Keratinocyte (primary cell): Measurements from ENCODE around the gene SERBP1. TPM values are rescaled to one million over a fixed set of nuclear protein-coding genes. Genes with fewer than 3 reads are reported as not detected.

Experiments
- DNase-seq: peaks from one replicate; pipeline ENCODE4 v3.0.0-alpha.2; 2011; ENCODE audit warnings: low read depth, missing footprints, low spot score
- FAIRE-seq: peaks from 2 replicates; lab custom pipeline; 2011; peaks lifted over from hg19 to GRCh38; lab: Jason Lieb, UNC
- H2AFZ ChIP-seq: 2 replicates; pipeline ENCODE4 v1.6.0; 2012; ENCODE audit warnings: low read length, control low read depth, inconsistent platforms; ENCODE audit not compliant: control insufficient read depth
- H3K27ac ChIP-seq: 2 replicates; pipeline ENCODE4 v1.5.1; 2011; ENCODE audit warnings: low read length; ENCODE audit not compliant: control insufficient read depth, insufficient read depth
- H3K27me3 ChIP-seq: 3 replicates; pipeline ENCODE4 v1.6.0; 2011; ENCODE audit warnings: low read length; ENCODE audit not compliant: control insufficient read depth, insufficient read depth; ENCODE audit errors: extremely low read depth
- H3K36me3 ChIP-seq, 2 experiments: 2 replicates in 1 of 2; 3 replicates in 1 of 2; pipeline ENCODE4 v1.5.1; 2011; ENCODE audit warnings: low read length in 2 of 2, mild to moderate bottlenecking in 1 of 2; ENCODE audit not compliant: control insufficient read depth in 2 of 2, insufficient read depth in 2 of 2; ENCODE audit errors: extremely low read depth in 1 of 2
- H3K4me1 ChIP-seq: 3 replicates; pipeline ENCODE4 v1.5.1; 2011; ENCODE audit warnings: low read length; ENCODE audit not compliant: control insufficient read depth, insufficient read depth; ENCODE audit errors: extremely low read depth
- H3K4me2 ChIP-seq: 3 replicates; pipeline ENCODE4 v1.6.0; 2011; ENCODE audit warnings: low read depth, low read length; ENCODE audit not compliant: control insufficient read depth, insufficient read depth; ENCODE audit errors: extremely low read depth
- H3K4me3 ChIP-seq, 3 experiments: fragments of 200-600 bp in 1 of 3; sonication (generic) in 1 of 3; 2 replicates in 2 of 3; 3 replicates in 1 of 3; pipeline ENCODE4 v1.5.1; 2011 to 2016; ENCODE audit warnings: low read length in 3 of 3, mild to moderate bottlenecking in 3 of 3, control low read depth in 2 of 3, inconsistent platforms in 1 of 3, low read depth in 1 of 3, mixed read lengths in 1 of 3, mixed run types in 1 of 3, moderate library complexity in 1 of 3; ENCODE audit not compliant: control insufficient read depth in 2 of 3, insufficient read depth in 2 of 3; ENCODE audit errors: extremely low read depth in 1 of 3
- H3K79me2 ChIP-seq: 2 replicates; pipeline ENCODE4 v1.6.0; 2012; ENCODE audit warnings: low read length; ENCODE audit not compliant: control insufficient read depth, insufficient read depth
- H3K9ac ChIP-seq: 3 replicates; pipeline ENCODE4 v1.6.0; 2011; ENCODE audit warnings: low read length; ENCODE audit not compliant: control insufficient read depth, insufficient read depth; ENCODE audit errors: extremely low read depth
- H3K9me1 ChIP-seq: 3 replicates; pipeline ENCODE4 v1.6.0; 2011; ENCODE audit warnings: low read length; ENCODE audit not compliant: control insufficient read depth, insufficient read depth; ENCODE audit errors: extremely low read depth
- H3K9me3 ChIP-seq: 2 replicates; pipeline ENCODE4 v1.5.1; 2012; ENCODE audit warnings: low read depth, low read length; ENCODE audit not compliant: control insufficient read depth
- H4K20me1 ChIP-seq: 3 replicates; pipeline ENCODE4 v1.6.0; 2011; ENCODE audit warnings: low read length; ENCODE audit not compliant: control insufficient read depth, insufficient read depth; ENCODE audit errors: extremely low read depth
- CTCF ChIP-seq, 3 experiments: IDR thresholded peaks in 1 of 3; conservative IDR thresholded peaks in 1 of 3; optimal IDR thresholded peaks in 1 of 3; 2 replicates in 2 of 3; 3 replicates in 1 of 3; pipeline versions ENCODE3 to v1.5.1; 2011; ENCODE audit warnings: low read length in 3 of 3, mild to moderate bottlenecking in 3 of 3, moderate library complexity in 2 of 3, control low read depth in 1 of 3, inconsistent platforms in 1 of 3; ENCODE audit not compliant: insufficient read depth in 2 of 3; ENCODE audit errors: extremely low read depth in 1 of 3
- EZH2 ChIP-seq: IDR thresholded peaks from one replicate; pipeline ENCODE4 v1.6.1; 2012; ENCODE audit warnings: inconsistent platforms, mild to moderate bottlenecking, low read length, moderate library complexity
- dilution Hi-C: fragments of 300-500 bp; cut with MboI; formaldehyde crosslinking; loops from one replicate; pipeline ENCODE4 v1.7.0; 2020; ENCODE audit warnings: low sequenced_read_pairs; ENCODE audit not compliant: extremely low pct_ligation_motif_present
- polyA plus RNA-seq, 5 experiments: library from polyadenylated mRNA; depleted of rRNA in 3 of 5; stranded (reverse) in 3 of 5; stranded (forward) in 1 of 5; unstranded in 1 of 5; fragments of >200 nt; gene quantifications; 1 replicate in 1 of 5; 2 replicates in 3 of 5; 3 replicates in 1 of 5; pipeline versions ENCODE4 v1.2.1 to v1.2.3, GENCODE V29; 2011 to 2012; ENCODE audit warnings: missing spikeins in 2 of 5, low read depth in 1 of 5, low replicate concordance in 1 of 5

The SERBP1 gene
- polyA plus RNA-seq, 1 donor (not counting 4 experiments of a cell fraction or from before 2014, with no cell fraction given), result 352 TPM

GRCh38 chr1:67382292-67382691 lies 47.9 kb downstream of the SERBP1 start:
- H2AFZ ChIP-seq, result no peak overlapping the region
- H4K20me1 ChIP-seq, result no peaks in the 10 kb centered on the region
- dilution Hi-C loops, result no loop called here
- DNase-seq (no peak), FAIRE-seq (no peak)
- no peaks in the 10 kb centered on the region for H3K9me1 ChIP-seq
- no peaks in the 10 kb centered on the region for H3K4me1 ChIP-seq
- no peak overlapping the region for H3K9ac ChIP-seq
- no peak overlapping the region for H3K27ac ChIP-seq
- no peak overlapping the region for H3K4me3 ChIP-seq
- H3K27me3 ChIP-seq, result no peaks in the 10 kb centered on the region
- no peaks in the 10 kb centered on the region for H3K36me3 ChIP-seq
- no peaks in the 10 kb centered on the region for H3K9me3 ChIP-seq
- no peaks in the 10 kb centered on the region for H3K79me2 ChIP-seq
- no peak overlapping the region for H3K4me2 ChIP-seq
- TF ChIP-seq CTCF (optimal IDR thresholded peaks at IDR 0.05 in 1 of 3, IDR thresholded peaks at IDR 0.05 in 1 of 3, conservative IDR thresholded peaks at IDR 0.05 in 1 of 3; ENCODE audit: extremely low read depth in 1 of 3, insufficient read depth in 2 of 3, low read length in 3 of 3) (no peak), EZH2 (no peak)

- DNase-seq, result no peak
Observed at GRCh38 chr1:67381154-67381553, 49.0 kb downstream of the SERBP1 start.

More at GRCh38 chr1:67381154-67381553, 49.0 kb downstream of the SERBP1 start:
- H3K9ac ChIP-seq, result no peak overlapping the region
- no peaks in the 10 kb centered on the region for H3K9me1 ChIP-seq
- H3K4me1 ChIP-seq, result peaks cover 8% of the 10 kb centered on the region
- no peaks in the 10 kb centered on the region for H3K27me3 ChIP-seq
- TF ChIP-seq CTCF (optimal IDR thresholded peaks at IDR 0.05 in 1 of 3, IDR thresholded peaks at IDR 0.05 in 1 of 3, conservative IDR thresholded peaks at IDR 0.05 in 1 of 3; ENCODE audit: extremely low read depth in 1 of 3, insufficient read depth in 2 of 3, low read length in 3 of 3), result no peak
- TF ChIP-seq EZH2, result no peak
- H4K20me1 ChIP-seq, result no peaks in the 10 kb centered on the region
- no peaks in the 10 kb centered on the region for H3K9me3 ChIP-seq
- no peaks in the 10 kb centered on the region for H3K36me3 ChIP-seq
- dilution Hi-C loops, result no loop called here
- no peak overlapping the region for H2AFZ ChIP-seq
- H3K4me3 ChIP-seq, result no peak overlapping the region
- no peaks in the 10 kb centered on the region for H3K79me2 ChIP-seq
- H3K4me2 ChIP-seq, result no peak overlapping the region
- FAIRE-seq, result no peak
- no peak overlapping the region for H3K27ac ChIP-seq
